ENCODE results near the gene EPHB1. TPM values are rescaled to one million over a fixed set of nuclear protein-coding genes. Genes with fewer than 3 reads are reported as not detected.

Gene EPHB1
- total RNA-seq, 3 donors from 2014 or later: 0.31 to 6.9 (median 0.64) TPM

GRCh38 chr3:134898181-134898754, 103.2 kb downstream of the EPHB1 start:
- DNase-seq (no peak), ATAC-seq (no peak)
- Histone ChIP-seq H3K4me3 (no peak overlapping the region), H3K36me3 (ENCODE audit: low read depth) (no peaks in the 10 kb centered on the region), H3K4me1 (ENCODE audit: low read depth) (no peaks in the 10 kb centered on the region), H3K9me3 (no peaks in the 10 kb centered on the region)
- TF ChIP-seq CTCF (IDR thresholded peaks at IDR 0.05): no peak
- intact Hi-C loops (cut with DNase I, micrococcal nuclease): no loop called here

GRCh38 chr3:134899786-134900185, 104.7 kb downstream of the EPHB1 start:
- Histone ChIP-seq H3K4me1 (ENCODE audit: low read depth) (no peaks in the 10 kb centered on the region), H3K36me3 (ENCODE audit: low read depth) (no peaks in the 10 kb centered on the region), H3K9me3 (no peaks in the 10 kb centered on the region), H3K4me3 (no peak overlapping the region)
- TF ChIP-seq CTCF (IDR thresholded peaks at IDR 0.05): no peak
- no peak for ATAC-seq
- intact Hi-C loops (cut with DNase I, micrococcal nuclease): no loop called here
- no peak for DNase-seq

GRCh38 chr3:134900482-134900881, 105.4 kb downstream of the EPHB1 start:
- intact Hi-C loops (cut with DNase I, micrococcal nuclease): no loop called here
- DNase-seq (no peak), ATAC-seq (no peak)
- no peak for TF ChIP-seq CTCF (IDR thresholded peaks at IDR 0.05)
- Histone ChIP-seq H3K4me1 (ENCODE audit: low read depth) (no peaks in the 10 kb centered on the region), H3K9me3 (no peaks in the 10 kb centered on the region), H3K4me3 (no peak overlapping the region), H3K36me3 (ENCODE audit: low read depth) (no peaks in the 10 kb centered on the region)

- ATAC-seq (no peak), DNase-seq (no peak)
- no peaks in the 10 kb centered on the region for H3K9me3 ChIP-seq
- TF ChIP-seq CTCF (IDR thresholded peaks at IDR 0.05): no peak
- no peak overlapping the region for H3K4me3 ChIP-seq
- intact Hi-C loops (cut with DNase I, micrococcal nuclease): no loop called here
- no peaks in the 10 kb centered on the region for H3K4me1 ChIP-seq (ENCODE audit: low read depth)
- H3K36me3 ChIP-seq (ENCODE audit: low read depth): no peaks in the 10 kb centered on the region
Observed at GRCh38 chr3:134901461-134901860, 106.4 kb downstream of the EPHB1 start.

- no peaks in the 10 kb centered on the region for H3K9me3 ChIP-seq
- no peaks in the 10 kb centered on the region for H3K4me1 ChIP-seq (ENCODE audit: low read depth)
- no peak overlapping the region for H3K4me3 ChIP-seq
- intact Hi-C loops (cut with DNase I, micrococcal nuclease): no loop called here
- H3K36me3 ChIP-seq (ENCODE audit: low read depth): no peaks in the 10 kb centered on the region
- DNase-seq (no peak), ATAC-seq (no peak)
- TF ChIP-seq CTCF (IDR thresholded peaks at IDR 0.05): no peak
Observed at GRCh38 chr3:134903837-134904236, 108.8 kb downstream of the EPHB1 start.

- no peak for TF ChIP-seq CTCF (IDR thresholded peaks at IDR 0.05)
- ATAC-seq: no peak
- intact Hi-C loops (cut with DNase I, micrococcal nuclease): no loop called here
Observed at GRCh38 chr3:134904241-134904771, 109.2 kb downstream of the EPHB1 start.

More at GRCh38 chr3:134904241-134904771, 109.2 kb downstream of the EPHB1 start:
- H3K9me3 ChIP-seq: no peaks in the 10 kb centered on the region
- no peak for DNase-seq
- no peak overlapping the region for H3K4me3 ChIP-seq
- no peaks in the 10 kb centered on the region for H3K4me1 ChIP-seq (ENCODE audit: low read depth)
- H3K36me3 ChIP-seq (ENCODE audit: low read depth): no peaks in the 10 kb centered on the region
